ENCODE measurements around the gene AFAP1L1.
A peak's percentile ranks its signal among the peaks of the same experiment; 100 is the strongest.

The AFAP1L1 gene

GRCh38 chr5:149357370-149358293 is 86.0 kb downstream of the AFAP1L1 start, which contains the start of gene PCYOX1L:
Gene PCYOX1L, plus strand, starts transcription at chr5:149358046. Its CDS starts 23 bp downstream, at chr5:149358069.
- peak; percentile 42 for TF ChIP-seq CTCF (IDR thresholded peaks at IDR 0.05)
- peaks cover 25% of the 10 kb centered on the region for H3K36me3 ChIP-seq
- peaks cover 40 to 44% of the 10 kb centered on the region in 2 experiments for H3K4me1 ChIP-seq (ENCODE audit: control insufficient read depth in 1 of 2, insufficient read depth in 1 of 2, low read depth in 1 of 2, low read length in 1 of 2)
- H3K27ac ChIP-seq: peak within 1 kb of the TSS; percentile 82
- H3K4me3 ChIP-seq (ENCODE audit: low read depth in 1 of 2, low read length in 1 of 2): peak within 1 kb of the TSS; percentile 71 to 87
- no peaks in the 10 kb centered on the region for H3K27me3 ChIP-seq
- H3K9me3 ChIP-seq: no peaks in the 10 kb centered on the region

GRCh38 chr5:149358294-149358651 is 86.6 kb downstream of the AFAP1L1 start:
- H3K4me3 ChIP-seq (ENCODE audit: low read depth in 1 of 2, low read length in 1 of 2): peak overlapping the region; percentile 71 to 87
- peaks cover 40 to 51% of the 10 kb centered on the region in 2 experiments for H3K4me1 ChIP-seq (ENCODE audit: control insufficient read depth in 1 of 2, insufficient read depth in 1 of 2, low read depth in 1 of 2, low read length in 1 of 2)
- H3K27me3 ChIP-seq: no peaks in the 10 kb centered on the region
- no peaks in the 10 kb centered on the region for H3K9me3 ChIP-seq
- no peak for TF ChIP-seq CTCF (IDR thresholded peaks at IDR 0.05)
- peak overlapping the region; percentile 82 for H3K27ac ChIP-seq
- H3K36me3 ChIP-seq: peaks cover 18% of the 10 kb centered on the region

DNA sequence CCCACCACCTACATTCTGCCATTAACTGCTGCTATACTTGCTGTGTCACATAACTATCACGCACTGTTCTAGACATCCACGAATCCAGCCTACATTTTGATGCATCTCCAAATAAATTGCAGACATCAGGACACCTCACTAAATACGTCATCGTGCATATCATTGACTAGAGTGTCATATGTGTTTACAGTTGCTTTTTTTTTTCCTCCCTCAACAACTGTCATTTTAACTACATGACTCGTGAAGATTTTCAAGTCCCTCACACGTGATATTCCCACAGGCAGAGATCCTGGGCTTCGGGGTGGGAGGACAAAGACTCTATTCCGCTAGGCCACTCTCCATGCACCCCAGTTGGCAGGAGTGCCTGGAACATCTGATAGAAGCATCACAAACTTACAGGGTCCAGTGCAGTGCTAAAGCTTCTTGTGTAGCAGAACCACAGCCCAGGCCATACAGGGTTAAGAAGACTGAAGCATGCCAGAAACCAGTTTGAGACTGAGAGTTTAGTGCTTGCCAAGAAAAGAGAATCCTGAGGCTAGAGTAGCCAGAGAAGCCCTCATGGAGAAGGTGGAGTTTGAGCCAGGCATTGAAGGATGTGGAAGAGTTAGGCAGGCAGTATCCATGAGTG is 87.3 kb downstream of the AFAP1L1 start:
- Histone ChIP-seq H3K9me3 (no peaks in the 10 kb centered on the region), H3K36me3 (peaks cover 11% of the 10 kb centered on the region), H3K27ac (peak overlapping the region; percentile 82), H3K4me1 (ENCODE audit: control insufficient read depth in 1 of 2, insufficient read depth in 1 of 2, low read depth in 1 of 2, low read length in 1 of 2) (peaks cover 40 to 56% of the 10 kb centered on the region in 2 experiments), H3K27me3 (no peaks in the 10 kb centered on the region), H3K4me3 (ENCODE audit: low read depth in 1 of 2, low read length in 1 of 2) (peak overlapping the region; percentile 71 to 87)
- TF ChIP-seq CTCF (IDR thresholded peaks at IDR 0.05): no peak

DNA sequence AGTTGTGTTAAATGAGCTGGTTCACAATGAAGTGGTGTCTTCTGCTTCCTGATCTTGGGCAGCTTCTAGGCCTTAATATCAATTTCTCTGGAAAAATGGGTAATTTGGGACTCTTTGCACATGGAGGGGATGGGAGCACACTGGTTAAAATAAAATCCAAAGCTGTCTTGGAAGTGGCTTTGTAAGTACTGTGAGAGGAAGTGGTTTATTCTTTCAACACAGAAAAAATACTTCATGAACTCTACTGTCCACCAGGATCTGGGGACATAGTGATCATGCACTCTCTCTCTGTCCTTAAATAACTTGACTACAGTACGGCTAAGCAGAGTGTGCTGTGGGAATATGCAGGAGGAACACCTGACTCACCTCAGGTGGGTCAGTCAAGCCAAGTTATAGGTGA is 88.6 kb downstream of the AFAP1L1 start:
- TF ChIP-seq CTCF (IDR thresholded peaks at IDR 0.05): no peak
- H3K4me1 ChIP-seq (ENCODE audit: control insufficient read depth in 1 of 2, insufficient read depth in 1 of 2, low read depth in 1 of 2, low read length in 1 of 2): peaks cover 40 to 56% of the 10 kb centered on the region in 2 experiments
- H3K4me3 ChIP-seq (ENCODE audit: low read depth in 1 of 2, low read length in 1 of 2): no peak overlapping the region
- peaks cover 5% of the 10 kb centered on the region for H3K36me3 ChIP-seq
- H3K9me3 ChIP-seq: no peaks in the 10 kb centered on the region
- H3K27ac ChIP-seq: peak overlapping the region; percentile 68
- H3K27me3 ChIP-seq: no peaks in the 10 kb centered on the region

DNA sequence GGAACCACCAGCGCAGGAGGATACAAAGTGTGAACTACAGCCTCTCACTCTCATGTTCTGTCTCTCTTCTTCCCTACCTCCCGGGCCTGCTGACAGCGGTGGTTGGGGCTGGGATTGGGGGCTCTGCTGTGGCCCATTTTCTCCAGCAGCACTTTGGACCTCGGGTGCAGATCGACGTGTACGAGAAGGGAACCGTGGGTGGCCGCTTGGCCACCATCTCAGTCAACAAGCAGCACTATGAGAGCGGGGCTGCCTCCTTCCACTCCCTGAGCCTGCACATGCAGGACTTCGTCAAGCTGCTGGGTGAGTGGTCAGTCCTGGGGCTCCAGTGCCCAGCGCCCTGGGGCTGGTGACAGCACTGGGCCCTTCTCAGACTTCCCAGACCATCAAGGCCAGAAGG is 90.9 kb downstream of the AFAP1L1 start:
- Histone ChIP-seq H3K36me3 (no peaks in the 10 kb centered on the region), H3K27me3 (no peaks in the 10 kb centered on the region), H3K4me1 (ENCODE audit: control insufficient read depth in 1 of 2, insufficient read depth in 1 of 2, low read depth in 1 of 2, low read length in 1 of 2) (peaks cover 41 to 57% of the 10 kb centered on the region in 2 experiments), H3K27ac (no peak overlapping the region), H3K9me3 (no peaks in the 10 kb centered on the region), H3K4me3 (ENCODE audit: low read depth in 1 of 2, low read length in 1 of 2) (no peak overlapping the region)
- no peak for TF ChIP-seq CTCF (IDR thresholded peaks at IDR 0.05)

All from neutrophil (primary cell).